ENCODE results near the gene SDK1.
A peak's percentile ranks its signal among the peaks of the same experiment; 100 is the strongest.

The SDK1 gene

GRCh38 chr7:3893151-3893788 lies 592.2 kb downstream of the SDK1 start:
- no peak for TF ChIP-seq CTCF (IDR thresholded peaks at IDR 0.05; ENCODE audit: low read depth, low read length)

GRCh38 chr7:3893789-3894153 lies 592.7 kb downstream of the SDK1 start:
- no peak for TF ChIP-seq CTCF (IDR thresholded peaks at IDR 0.05; ENCODE audit: low read depth, low read length)
- no peak for DNase-seq (ENCODE audit: extremely low read depth, low read depth)

More at GRCh38 chr7:3893151-3893788, 592.2 kb downstream of the SDK1 start:
- DNase-seq (ENCODE audit: extremely low read depth, low read depth): no peak

- DNase-seq (ENCODE audit: extremely low read depth, low read depth): no peak
- no peak for TF ChIP-seq CTCF (IDR thresholded peaks at IDR 0.05; ENCODE audit: low read depth, low read length)
These were observed 594.5 kb downstream of the SDK1 start for GRCh38 chr7:3895341-3896116.

GRCh38 chr7:3896169-3896765 lies 595.2 kb downstream of the SDK1 start:
- DNase-seq (ENCODE audit: extremely low read depth, low read depth): no peak
- TF ChIP-seq CTCF (IDR thresholded peaks at IDR 0.05; ENCODE audit: low read depth, low read length): no peak

GRCh38 chr7:3897430-3898372 lies 596.6 kb downstream of the SDK1 start:
- no peak for DNase-seq (ENCODE audit: extremely low read depth, low read depth)
- peak; percentile 68 for TF ChIP-seq CTCF (IDR thresholded peaks at IDR 0.05; ENCODE audit: low read depth, low read length)

- TF ChIP-seq CTCF (IDR thresholded peaks at IDR 0.05; ENCODE audit: low read depth, low read length): no peak
- DNase-seq (ENCODE audit: extremely low read depth, low read depth): no peak
These were observed 598.5 kb downstream of the SDK1 start for GRCh38 chr7:3899559-3899991.
